Progenitor cell of endocrine pancreas (in vitro differentiated cells): Measurements from ENCODE around the gene DIP2C. TPM values are rescaled to one million over a fixed set of nuclear protein-coding genes. Genes with fewer than 3 reads are reported as not detected.

ENCODE experiments used
- DNase-seq: peaks from one replicate; pipeline ENCODE4 v3.0.0; 2021; ENCODE audit warnings: low spot score; ENCODE audit not compliant: unreplicated experiment
- H3K27ac Mint-ChIP-seq: 2 replicates; pipeline ENCODE4 v1.8.0; 2021; ENCODE audit warnings: mild to moderate bottlenecking, moderate library complexity, mixed read lengths
- H3K27me3 Mint-ChIP-seq: 2 replicates; pipeline ENCODE4 v1.8.0; 2021; ENCODE audit warnings: mixed read lengths
- H3K36me3 Mint-ChIP-seq: 2 replicates; pipeline ENCODE4 v1.8.0; 2022; ENCODE audit warnings: mixed read lengths; ENCODE audit not compliant: insufficient read depth
- H3K4me1 Mint-ChIP-seq: 2 replicates; pipeline ENCODE4 v1.8.0; 2021; ENCODE audit warnings: low read depth, mixed read lengths
- H3K4me3 Mint-ChIP-seq: 2 replicates; pipeline ENCODE4 v1.8.0; 2021; ENCODE audit warnings: low read depth, mild to moderate bottlenecking, moderate library complexity, mixed read lengths
- H3K9me3 Mint-ChIP-seq: 2 replicates; pipeline ENCODE4 v1.8.0; 2021; ENCODE audit warnings: low read depth, mixed read lengths
- total RNA-seq: library from RNA; stranded (reverse); gene quantifications from 2 replicates; pipeline ENCODE4 v1.2.1, GENCODE V29; 2021
- TF ChIP-seq, protein P1 (sequence below): fragments of 200-600 bp; sonication (generic); IDR thresholded peaks from one replicate; pipeline ENCODE4 v1.5.0; 2021; ENCODE audit warnings: antibody characterized with exemption, mild to moderate bottlenecking; ENCODE audit not compliant: unreplicated experiment

The DIP2C gene
- total RNA-seq, 1 donor from 2014 or later: 27.2 TPM

DNA sequence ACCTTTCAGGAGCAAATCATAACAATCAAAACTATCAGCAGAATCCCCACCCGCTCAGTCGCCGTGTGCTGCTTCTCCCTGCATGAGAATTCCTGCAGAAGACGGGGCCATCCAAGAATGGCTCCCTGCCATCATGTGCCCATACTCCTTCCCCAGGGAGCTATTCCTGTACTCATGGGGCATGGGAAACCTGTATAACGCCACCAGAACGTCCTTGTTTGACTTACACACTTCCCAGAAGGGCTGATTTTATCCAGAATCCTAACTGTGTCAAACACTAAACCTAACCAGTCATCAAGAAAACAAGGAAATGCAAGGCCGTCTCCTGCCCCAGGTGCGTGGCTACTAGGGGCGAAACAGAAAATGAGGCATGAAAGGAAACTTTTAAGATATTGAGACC, 16.0 kb downstream of the DIP2C start:
- H3K27ac Mint-ChIP-seq: no peak overlapping the region

DNA sequence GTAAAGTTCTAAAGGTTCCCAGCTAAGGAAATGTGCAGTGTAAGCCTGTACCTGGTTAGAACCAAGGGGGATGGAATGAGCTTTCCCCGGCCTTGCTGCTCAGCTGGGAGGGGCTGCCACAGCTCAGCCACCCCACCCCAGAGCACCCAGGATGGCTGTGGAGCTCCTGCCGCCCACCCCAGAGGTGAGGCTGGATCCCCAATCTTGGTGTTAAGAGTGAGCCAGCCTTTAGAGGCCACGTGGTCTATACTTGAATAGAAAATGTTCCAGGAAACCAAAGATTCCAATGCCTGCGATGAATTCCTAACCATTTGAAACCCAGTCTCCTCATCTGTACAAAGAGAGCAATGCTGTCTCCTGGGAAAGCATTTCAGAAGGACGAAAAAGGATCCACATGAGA, 16.5 kb downstream of the DIP2C start:
- no peak for DNase-seq
- TF ChIP-seq, protein P1, sequence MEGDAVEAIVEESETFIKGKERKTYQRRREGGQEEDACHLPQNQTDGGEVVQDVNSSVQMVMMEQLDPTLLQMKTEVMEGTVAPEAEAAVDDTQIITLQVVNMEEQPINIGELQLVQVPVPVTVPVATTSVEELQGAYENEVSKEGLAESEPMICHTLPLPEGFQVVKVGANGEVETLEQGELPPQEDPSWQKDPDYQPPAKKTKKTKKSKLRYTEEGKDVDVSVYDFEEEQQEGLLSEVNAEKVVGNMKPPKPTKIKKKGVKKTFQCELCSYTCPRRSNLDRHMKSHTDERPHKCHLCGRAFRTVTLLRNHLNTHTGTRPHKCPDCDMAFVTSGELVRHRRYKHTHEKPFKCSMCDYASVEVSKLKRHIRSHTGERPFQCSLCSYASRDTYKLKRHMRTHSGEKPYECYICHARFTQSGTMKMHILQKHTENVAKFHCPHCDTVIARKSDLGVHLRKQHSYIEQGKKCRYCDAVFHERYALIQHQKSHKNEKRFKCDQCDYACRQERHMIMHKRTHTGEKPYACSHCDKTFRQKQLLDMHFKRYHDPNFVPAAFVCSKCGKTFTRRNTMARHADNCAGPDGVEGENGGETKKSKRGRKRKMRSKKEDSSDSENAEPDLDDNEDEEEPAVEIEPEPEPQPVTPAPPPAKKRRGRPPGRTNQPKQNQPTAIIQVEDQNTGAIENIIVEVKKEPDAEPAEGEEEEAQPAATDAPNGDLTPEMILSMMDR: no peak
- H3K9me3 Mint-ChIP-seq: peaks cover 8% of the 10 kb centered on the region
- peaks cover 2% of the 10 kb centered on the region for H3K36me3 Mint-ChIP-seq
- H3K27me3 Mint-ChIP-seq: no peaks in the 10 kb centered on the region
- H3K4me3 Mint-ChIP-seq: no peak overlapping the region
- H3K4me1 Mint-ChIP-seq: peaks cover 2% of the 10 kb centered on the region
- peak overlapping the region; percentile 10 for H3K27ac Mint-ChIP-seq

More for the DNA sequence above, 16.0 kb downstream of the DIP2C start:
- peaks cover 2% of the 10 kb centered on the region for H3K36me3 Mint-ChIP-seq
- no peaks in the 10 kb centered on the region for H3K27me3 Mint-ChIP-seq
- peaks cover 8% of the 10 kb centered on the region for H3K9me3 Mint-ChIP-seq
- DNase-seq: no peak
- H3K4me1 Mint-ChIP-seq: peaks cover 2% of the 10 kb centered on the region
- H3K4me3 Mint-ChIP-seq: no peak overlapping the region
- TF ChIP-seq, protein P1: no peak

DNA sequence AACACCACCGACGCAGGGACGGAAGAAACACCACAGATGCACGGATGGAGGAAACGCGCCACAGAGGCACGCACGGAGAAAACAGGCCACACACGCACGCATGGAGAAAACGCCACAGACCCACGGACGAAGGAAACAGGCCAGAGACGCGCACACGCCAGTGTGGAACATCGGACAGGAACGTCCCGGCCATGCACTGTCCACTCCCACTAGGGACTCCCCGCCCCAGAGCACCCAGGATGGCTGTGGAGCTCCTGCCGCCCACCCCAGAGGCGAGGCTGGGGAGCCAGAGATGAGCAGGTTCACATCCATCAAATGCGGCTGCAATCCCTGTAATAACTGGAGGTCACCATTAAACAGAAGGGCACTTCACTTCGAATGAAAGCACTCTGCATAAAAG, 17.3 kb downstream of the DIP2C start:
- H3K4me1 Mint-ChIP-seq: peaks cover 2% of the 10 kb centered on the region
- TF ChIP-seq, protein P1: no peak
- H3K27ac Mint-ChIP-seq: no peak overlapping the region
- peaks cover 8% of the 10 kb centered on the region for H3K9me3 Mint-ChIP-seq
- H3K4me3 Mint-ChIP-seq: no peak overlapping the region
- no peaks in the 10 kb centered on the region for H3K27me3 Mint-ChIP-seq
- peaks cover 2% of the 10 kb centered on the region for H3K36me3 Mint-ChIP-seq
- peak; percentile 6 for DNase-seq

DNA sequence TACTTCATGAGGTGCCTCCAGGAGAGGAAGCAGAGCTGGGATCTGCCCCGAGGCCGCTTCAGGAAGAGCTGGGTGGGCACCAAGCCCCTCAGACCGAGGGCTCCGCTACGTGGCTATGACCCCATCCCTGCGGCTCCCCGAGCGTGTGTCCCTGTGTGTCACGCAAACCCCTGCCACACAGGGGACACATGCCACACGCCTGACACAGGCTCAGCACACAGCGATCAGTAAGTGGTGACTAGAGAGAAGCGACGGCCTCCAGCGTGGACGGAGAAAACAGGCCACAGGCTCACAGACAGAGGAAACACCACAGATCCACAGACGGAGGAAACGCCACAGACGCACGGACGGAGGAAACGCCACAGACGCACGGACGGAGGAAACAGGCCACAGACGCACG, 18.5 kb downstream of the DIP2C start:
- TF ChIP-seq, protein P1: no peak
- H3K4me1 Mint-ChIP-seq: peaks cover 2% of the 10 kb centered on the region
- no peak overlapping the region for H3K4me3 Mint-ChIP-seq
- H3K36me3 Mint-ChIP-seq: peaks cover 2% of the 10 kb centered on the region
- H3K9me3 Mint-ChIP-seq: peaks cover 7% of the 10 kb centered on the region
- H3K27ac Mint-ChIP-seq: peak overlapping the region; percentile 88
- no peaks in the 10 kb centered on the region for H3K27me3 Mint-ChIP-seq
- DNase-seq: peak; percentile 1

DNA sequence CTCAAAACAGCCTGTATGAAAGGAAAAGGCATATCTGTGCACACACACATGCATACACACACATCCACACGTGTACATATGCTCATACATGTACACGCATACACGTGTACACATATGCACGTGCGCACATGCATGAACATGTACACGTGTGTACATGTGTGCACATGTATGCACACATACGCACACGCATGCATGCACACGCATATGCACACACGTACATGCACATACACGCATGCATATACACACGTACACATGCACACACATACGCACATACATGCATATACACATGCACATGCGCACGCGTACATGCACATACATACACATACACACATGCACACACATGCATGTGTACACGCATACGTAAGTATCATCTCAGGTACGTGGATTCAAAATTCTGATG, 19.4 kb downstream of the DIP2C start:
- peaks cover 4% of the 10 kb centered on the region for H3K9me3 Mint-ChIP-seq
- no peak overlapping the region for H3K27ac Mint-ChIP-seq
- H3K36me3 Mint-ChIP-seq: peaks cover 5% of the 10 kb centered on the region
- H3K4me3 Mint-ChIP-seq: no peak overlapping the region
- H3K4me1 Mint-ChIP-seq: peaks cover 2% of the 10 kb centered on the region
- H3K27me3 Mint-ChIP-seq: no peaks in the 10 kb centered on the region
- DNase-seq: no peak
- TF ChIP-seq, protein P1: no peak
